HepG2 (cell line): ENCODE measurements around the gene NRL. TPM values are rescaled to one million over a fixed set of nuclear protein-coding genes. Genes with fewer than 3 reads are reported as not detected.

Experiments used
- BRF2 ChIP-seq: sonication (generic); formaldehyde crosslinking; IDR thresholded peaks from 2 replicates; pipeline ENCODE4 v1.8.1; 2022; ENCODE audit warnings: mild to moderate bottlenecking, missing genetic modification reagents
- CEBPB ChIP-seq: IDR thresholded peaks from 2 replicates; pipeline ENCODE4 v1.6.1; 2011; ENCODE audit warnings: low read depth, low read length, improper control_type of control experiment, borderline replicate concordance
- GABPA ChIP-seq, 2 experiments: IDR thresholded peaks; 2 replicates each; pipeline ENCODE4 v1.6.1; 2011 to 2016; ENCODE audit warnings: low read depth in 2 of 2, low read length in 1 of 2, missing biosample characterization in 1 of 2, missing genetic modification characterization in 1 of 2
- HINFP ChIP-seq: sonication (generic); formaldehyde crosslinking; IDR thresholded peaks from 2 replicates; pipeline ENCODE4 v1.4.0; 2020; ENCODE audit warnings: low read depth, mild to moderate bottlenecking, missing genetic modification reagents
- PITX1 ChIP-seq: sonication (generic); formaldehyde crosslinking; IDR thresholded peaks from 2 replicates; pipeline ENCODE4 v1.5.1; 2020; ENCODE audit warnings: mild to moderate bottlenecking, missing genetic modification reagents
- PRDM10 ChIP-seq: sonication (generic); formaldehyde crosslinking; IDR thresholded peaks from 2 replicates; pipeline ENCODE4 v1.4.0; 2020; ENCODE audit warnings: low read depth, missing genetic modification reagents
- RBM22 ChIP-seq: fragments of 200-400 bp; formaldehyde crosslinking; optimal IDR thresholded peaks from 2 replicates; pipeline ENCODE3; 2017; ENCODE audit warnings: mild to moderate bottlenecking, low read length, moderate library complexity
- REPIN1 ChIP-seq: sonication (generic); formaldehyde crosslinking; IDR thresholded peaks from 2 replicates; pipeline ENCODE4 v1.8.0; 2022; ENCODE audit warnings: missing genetic modification reagents, low read depth, mild to moderate bottlenecking, borderline replicate concordance
- RERE ChIP-seq: IDR thresholded peaks from 2 replicates; pipeline ENCODE4 v1.6.1; 2016; ENCODE audit warnings: low read depth, missing genetic modification reagents, missing compliant biosample characterization
- ZNF260 ChIP-seq: sonication (generic); formaldehyde crosslinking; IDR thresholded peaks from 2 replicates; pipeline ENCODE4 v1.4.0; 2020; ENCODE audit warnings: missing genetic modification reagents, low read depth, mild to moderate bottlenecking, borderline replicate concordance
- ZNF513 ChIP-seq: sonication (generic); formaldehyde crosslinking; conservative IDR thresholded peaks from 2 replicates; pipeline ENCODE4 v1.5.0; 2020; ENCODE audit warnings: missing genetic modification reagents
- ZNF598 ChIP-seq: sonication (generic); formaldehyde crosslinking; IDR thresholded peaks from 2 replicates; pipeline ENCODE4 v1.5.1; 2020; ENCODE audit warnings: mild to moderate bottlenecking, missing genetic modification reagents, borderline replicate concordance
- ZNF7 ChIP-seq: IDR thresholded peaks from 2 replicates; pipeline ENCODE4 v1.6.1; 2016; ENCODE audit warnings: missing biosample characterization, missing genetic modification reagents
- polyA plus RNA-seq, 8 experiments: library from polyadenylated mRNA; depleted of rRNA in 3 of 8; stranded (reverse) in 7 of 8; unstranded in 1 of 8; fragments of >200 nt; fragmentation: Illumina TruSeq in 4 of 8; extraction: Trizol in 4 of 8; gene quantifications; 2 replicates each; pipeline versions ENCODE4 v1.2.1 to v1.2.3, GENCODE V29; 2011 to 2016; ENCODE audit warnings: low read depth in 4 of 8, missing spikeins in 1 of 8, mixed read lengths in 1 of 8; ENCODE audit not compliant: insufficient read depth in 1 of 8
- total RNA-seq, 5 experiments: library from RNA; depleted of rRNA; stranded (reverse); fragments of >200 nt; fragmentation: Illumina TruSeq; extraction: Trizol; gene quantifications; 2 replicates each; pipeline ENCODE4 v1.2.3, GENCODE V29; 2016; ENCODE audit warnings: low read depth in 1 of 5

Gene NRL
- total and polyA plus RNA-seq, 2 of the 13 experiments (the other 11 are each of a cell fraction or from before 2014, with no cell fraction given) = 2.5 to 4.7 TPM

GRCh38 chr14:24114532-24115421 is at the start of gene NRL, which contains the start of gene DCAF11 (continued):
- no peak; the same call in 1 of the 2 replicates for TF ChIP-seq RERE (CRISPR knock-in tag)
- peak; percentile 100 for TF ChIP-seq ZNF598 (CRISPR knock-in tag)
- peak; percentile 3 for TF ChIP-seq RBM22
- TF ChIP-seq HINFP = peak; percentile 78
- no peak for TF ChIP-seq ZNF260 (CRISPR knock-in tag)
- peak; percentile 99 for TF ChIP-seq REPIN1
- peak; percentile 88 for TF ChIP-seq PRDM10
- peak; percentile 58; the same call in 1 of the 2 replicates for TF ChIP-seq ZNF7 (CRISPR knock-in tag)
- 0 out of 2 replicates have a peak, but pooled peaks have one; percentile 61 for TF ChIP-seq ZNF513
- peak; percentile 91 for TF ChIP-seq PITX1 (CRISPR knock-in tag)
- TF ChIP-seq GABPA (IDR thresholded peaks at IDR 0.05; ENCODE audit: low read depth, low read length) = no peak
- TF ChIP-seq GABPA (CRISPR knock-in tag; IDR thresholded peaks at IDR 0.05; ENCODE audit: low read depth) = no peak
- TF ChIP-seq CEBPB = peak; percentile 83; the same call in 1 of the 2 replicates
- peak; percentile 95 for TF ChIP-seq BRF2 (CRISPR knock-in tag)
